LNCAP (cell line): ENCODE data around the gene RUNX2.

Experiments used
- TF ChIP-seq, protein P1 (sequence below): fragments of 450-650 bp; IDR thresholded peaks from 2 replicates; pipeline ENCODE4 v1.5.1; 2017; ENCODE audit warnings: mild to moderate bottlenecking

The RUNX2 gene

DNA sequence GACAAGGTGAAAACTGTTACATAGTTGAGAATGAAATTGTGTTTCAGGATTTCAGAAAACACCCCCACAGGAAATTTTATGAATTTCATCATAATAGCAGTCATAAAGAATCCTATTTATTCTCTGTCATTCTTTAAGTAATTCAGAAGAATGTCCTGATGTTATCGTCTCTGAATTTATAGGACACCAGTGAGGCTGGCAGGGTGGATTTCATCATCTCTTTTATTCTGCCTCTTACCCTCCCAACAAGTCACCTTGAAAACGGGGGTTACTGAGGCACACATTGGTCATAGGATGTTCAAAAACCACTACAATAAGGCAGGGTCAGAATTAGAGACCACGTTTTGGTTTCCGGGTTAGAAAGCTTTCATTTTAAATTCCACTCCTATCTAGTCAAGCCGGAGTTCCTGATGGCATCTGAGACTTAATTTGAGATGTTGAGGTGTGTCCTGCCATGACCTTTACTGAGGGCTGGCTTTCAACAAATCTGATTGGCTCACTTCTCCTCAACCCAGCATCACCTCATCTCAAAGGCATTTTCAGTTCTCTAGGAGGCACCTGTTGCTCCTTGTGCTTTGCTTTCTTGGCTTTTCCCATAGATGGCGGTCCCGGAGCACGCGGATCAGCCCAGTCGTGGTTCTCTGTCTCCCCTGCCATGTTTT, 280.3 kb downstream of the RUNX2 start:
- TF ChIP-seq, protein P1, sequence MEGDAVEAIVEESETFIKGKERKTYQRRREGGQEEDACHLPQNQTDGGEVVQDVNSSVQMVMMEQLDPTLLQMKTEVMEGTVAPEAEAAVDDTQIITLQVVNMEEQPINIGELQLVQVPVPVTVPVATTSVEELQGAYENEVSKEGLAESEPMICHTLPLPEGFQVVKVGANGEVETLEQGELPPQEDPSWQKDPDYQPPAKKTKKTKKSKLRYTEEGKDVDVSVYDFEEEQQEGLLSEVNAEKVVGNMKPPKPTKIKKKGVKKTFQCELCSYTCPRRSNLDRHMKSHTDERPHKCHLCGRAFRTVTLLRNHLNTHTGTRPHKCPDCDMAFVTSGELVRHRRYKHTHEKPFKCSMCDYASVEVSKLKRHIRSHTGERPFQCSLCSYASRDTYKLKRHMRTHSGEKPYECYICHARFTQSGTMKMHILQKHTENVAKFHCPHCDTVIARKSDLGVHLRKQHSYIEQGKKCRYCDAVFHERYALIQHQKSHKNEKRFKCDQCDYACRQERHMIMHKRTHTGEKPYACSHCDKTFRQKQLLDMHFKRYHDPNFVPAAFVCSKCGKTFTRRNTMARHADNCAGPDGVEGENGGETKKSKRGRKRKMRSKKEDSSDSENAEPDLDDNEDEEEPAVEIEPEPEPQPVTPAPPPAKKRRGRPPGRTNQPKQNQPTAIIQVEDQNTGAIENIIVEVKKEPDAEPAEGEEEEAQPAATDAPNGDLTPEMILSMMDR, result no peak

DNA sequence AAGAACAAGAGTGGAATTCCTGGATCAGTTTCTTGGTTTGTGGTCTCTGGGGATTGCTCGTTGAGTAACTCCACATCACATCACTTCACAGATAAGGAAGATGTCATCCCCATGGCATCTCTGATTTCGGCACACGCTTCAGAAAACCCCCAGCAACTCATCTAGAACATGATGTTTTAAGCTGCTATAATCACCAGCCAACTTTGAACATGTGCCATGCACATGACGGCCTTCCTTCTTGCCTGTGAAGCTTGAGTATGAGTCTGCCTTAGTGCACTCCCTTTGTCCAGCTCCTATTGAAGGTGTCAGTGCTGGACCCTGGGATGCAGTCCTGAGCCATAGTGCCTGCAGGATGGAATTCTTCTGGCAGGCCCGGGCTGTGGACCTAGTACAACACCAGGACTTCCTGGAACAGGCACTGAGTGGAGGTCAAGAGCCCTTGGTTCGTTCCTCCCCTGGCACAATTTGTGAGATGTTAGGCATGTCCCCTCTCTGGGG, 281.1 kb downstream of the RUNX2 start:
- TF ChIP-seq, protein P1, result no peak

- TF ChIP-seq, protein P1, result no peak
Measured at GRCh38 chr6:45610374-45610773, 282.2 kb downstream of the RUNX2 start.

DNA sequence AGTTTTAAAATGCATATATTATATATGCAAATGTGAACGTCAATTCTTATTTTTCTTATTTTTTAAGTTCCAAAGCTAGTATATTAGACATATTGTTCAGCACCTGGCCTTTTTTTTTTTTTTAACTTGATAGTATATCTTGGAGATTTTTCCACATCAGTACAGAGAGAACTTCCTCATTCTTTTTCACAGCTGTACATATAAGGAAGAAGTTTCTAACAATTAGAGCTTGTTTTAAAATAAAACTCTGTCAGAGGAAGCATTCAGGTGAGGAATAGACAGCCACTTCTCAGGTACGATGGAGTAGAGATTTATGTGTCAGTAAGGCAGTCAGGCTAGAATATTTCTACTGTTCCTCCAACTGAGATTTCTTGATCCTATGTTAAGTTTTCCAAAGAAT, 282.7 kb downstream of the RUNX2 start:
- TF ChIP-seq, protein P1, result no peak

DNA sequence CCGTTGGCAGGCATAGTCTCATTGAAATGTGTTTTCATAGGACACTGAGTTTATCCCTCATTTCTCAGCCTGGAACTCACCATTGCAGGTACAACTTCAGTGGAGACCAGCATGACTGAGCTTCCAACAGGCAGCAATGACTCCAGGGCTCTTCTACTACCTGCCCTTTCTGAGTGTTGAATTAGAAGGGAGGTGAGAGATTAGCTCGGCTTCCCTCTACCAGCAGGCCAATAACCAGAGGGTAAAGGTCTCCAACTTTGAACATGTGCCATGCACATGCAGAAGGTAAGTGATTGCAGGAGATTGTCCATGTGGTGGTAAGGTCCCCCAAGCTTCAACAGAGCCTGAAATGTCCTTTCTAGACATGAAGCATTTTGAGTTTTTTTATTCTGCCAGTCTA, 283.4 kb downstream of the RUNX2 start:
- TF ChIP-seq, protein P1, result no peak

GRCh38 chr6:45613656-45614055, 285.5 kb downstream of the RUNX2 start:
- TF ChIP-seq, protein P1, result no peak

DNA sequence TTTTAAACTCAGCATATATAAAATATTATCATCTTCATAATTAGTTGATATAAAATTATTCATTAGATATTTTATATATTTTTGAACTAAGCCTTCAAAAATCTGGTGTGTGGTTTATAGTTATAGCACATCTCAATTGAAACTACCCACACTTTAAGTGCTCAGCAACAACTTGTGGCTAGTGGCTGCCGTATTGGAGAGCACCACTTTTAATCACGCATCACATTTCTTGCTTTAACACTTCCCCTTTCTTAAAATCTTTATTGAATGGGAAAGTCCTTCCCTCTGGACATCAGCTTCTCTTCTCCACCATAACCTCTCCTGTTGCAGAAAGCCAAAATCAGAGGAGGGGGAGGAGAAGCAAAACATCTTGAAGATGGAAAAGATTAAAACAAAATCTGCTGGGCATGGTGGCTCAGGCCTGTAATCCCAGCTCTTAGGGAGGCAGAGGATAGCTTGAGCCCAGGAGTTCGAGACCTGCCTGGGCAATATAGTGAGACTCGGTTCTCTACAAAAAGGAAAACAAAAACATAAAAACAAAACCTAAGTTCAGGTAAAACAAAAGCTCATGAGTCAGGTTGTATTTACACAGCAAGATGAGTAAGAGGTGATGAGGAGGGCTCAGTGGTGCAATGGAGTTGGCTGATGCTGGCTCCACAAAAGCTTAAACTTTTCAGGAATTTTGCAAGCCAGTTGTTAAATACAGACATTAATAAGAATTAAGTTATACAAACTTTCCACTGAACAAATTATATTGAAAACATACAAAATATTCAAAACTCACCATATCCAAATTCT, 286.6 kb downstream of the RUNX2 start:
- TF ChIP-seq, protein P1, result no peak
